Fibroblast of gingiva (primary cell): ENCODE measurements around the gene KAT5.
"Not testable (repeated sequence)": the region's sequence is repeated elsewhere in the genome, so short reads cannot be mapped to it uniquely, and the experiment has no call there.

ENCODE experiments used
- DNase-seq: peaks from one replicate; pipeline ENCODE4 v3.0.0-alpha.2; 2011; ENCODE audit warnings: low read depth

KAT5 gene

GRCh38 chr11:65709661-65710060, 2.4 kb upstream of the KAT5 start:
- no peak for DNase-seq

- no peak for DNase-seq
Observed at GRCh38 chr11:65710421-65710820, 1.6 kb upstream of the KAT5 start.

- DNase-seq = no peak
Observed at GRCh38 chr11:65712633-65713076, 603 bp downstream of the KAT5 start.

- no peak for DNase-seq
Observed at GRCh38 chr11:65713212-65713969, 1.3 kb downstream of the KAT5 start.

- DNase-seq = no peak
Observed at GRCh38 chr11:65714433-65714832, 2.4 kb downstream of the KAT5 start.

- no peak for DNase-seq
Observed at GRCh38 chr11:65716302-65716701, 4.2 kb downstream of the KAT5 start.

GRCh38 chr11:65716774-65717405, 4.8 kb downstream of the KAT5 start:
- DNase-seq = no peak

- DNase-seq = no peak
Observed at GRCh38 chr11:65717906-65718305, 5.9 kb downstream of the KAT5 start.

- DNase-seq = no peak
Observed at GRCh38 chr11:65718531-65718930, 6.5 kb downstream of the KAT5 start.

GRCh38 chr11:65718964-65719492, 7.0 kb downstream of the KAT5 start:
- peak; percentile 54 for DNase-seq

GRCh38 chr11:65719871-65720210, 7.8 kb downstream of the KAT5 start:
- peak; percentile 49 for DNase-seq

- DNase-seq = peak; percentile 82
Observed at GRCh38 chr11:65720211-65720934, 8.3 kb downstream of the KAT5 start, which contains the start of gene RNASEH2C. Gene RNASEH2C, minus strand, starts transcription at chr11:65720798. Its CDS starts 40 bp downstream, at chr11:65720758.

- DNase-seq = no peak
Observed at GRCh38 chr11:65722261-65722660, 10.2 kb downstream of the KAT5 start.

- no peak for DNase-seq
Observed at GRCh38 chr11:65726660-65727059, 14.6 kb downstream of the KAT5 start.

- no peak for DNase-seq
Observed at GRCh38 chr11:65727865-65728264, 15.8 kb downstream of the KAT5 start.

GRCh38 chr11:65730461-65730860, 18.4 kb downstream of the KAT5 start:
- DNase-seq = no peak

GRCh38 chr11:65735111-65735510, 23.1 kb downstream of the KAT5 start:
- not testable (repeated sequence) for DNase-seq

- DNase-seq = no peak
Observed at GRCh38 chr11:65736810-65737209, 24.8 kb downstream of the KAT5 start.

- no peak for DNase-seq
Observed at GRCh38 chr11:65739022-65739421, 27.0 kb downstream of the KAT5 start.

GRCh38 chr11:65741185-65741584, 29.1 kb downstream of the KAT5 start:
- no peak for DNase-seq

- no peak for DNase-seq
Observed at GRCh38 chr11:65742353-65742752, 30.3 kb downstream of the KAT5 start.

- no peak for DNase-seq
Observed at GRCh38 chr11:65743681-65744025, 31.6 kb downstream of the KAT5 start.
